HepG2 (cell line): Measurements from ENCODE around the gene LRP1B. TPM values are rescaled to one million over a fixed set of nuclear protein-coding genes. Genes with fewer than 3 reads are reported as not detected.

Experiments used
- ATAC-seq: fragments of 200-7000 bp; cut with Tn5 transposase; 3 replicates; pipeline ENCODE4 v1.9.1; 2020; ENCODE audit warnings: mild to moderate bottlenecking, moderate library complexity
- BruUV-seq: library from RNA; stranded (reverse); fragments of 400-500 nt; replicated peaks from 2 replicates; lab custom pipeline; 2021; lab: Mats Ljungman, UMichigan
- CTCF ChIA-PET: fragments of 300-600 bp; formaldehyde crosslinking; extraction: SDS; loops from one replicate; lab custom pipeline; 2021; ENCODE audit warnings: low total read pairs, inconsistent platforms, low intra/inter-chr PET ratio; lab: Yijun Ruan, JAX
- POLR2A ChIA-PET: fragments of 350-600 bp; sonication (Branson Sonifier 250); formaldehyde crosslinking; loops from one replicate; lab custom pipeline; 2020; ENCODE audit warnings: antibody characterized with exemption, inconsistent platforms; lab: Yijun Ruan, JAX
- DNase-seq: peaks from one replicate; pipeline ENCODE4 v3.0.0-alpha.2; 2015; ENCODE audit warnings: low spot score
- FAIRE-seq: peaks from 3 replicates; lab custom pipeline; 2011; peaks lifted over from hg19 to GRCh38; lab: Jason Lieb, UNC
- H2AFZ ChIP-seq: one replicate; pipeline ENCODE4 v1.6.1; 2011; ENCODE audit warnings: low read length, inconsistent platforms
- H3K27ac ChIP-seq: fragments of 300-600 bp; 3 replicates; pipeline ENCODE4 v1.8.0; 2011; ENCODE audit warnings: mixed run types, mild to moderate bottlenecking, mixed read lengths, low read length, inconsistent platforms; ENCODE audit not compliant: insufficient read depth; ENCODE audit errors: extremely low read length
- H3K27me3 ChIP-seq, 2 experiments: fragments of 200-600 bp in 1 of 2; 2 replicates in 1 of 2; 3 replicates in 1 of 2; pipeline versions ENCODE4 v1.6.0 to v1.8.0; 2011; ENCODE audit warnings: low read length in 2 of 2, mild to moderate bottlenecking in 2 of 2, moderate library complexity in 2 of 2, inconsistent platforms in 1 of 2; ENCODE audit not compliant: insufficient read depth in 2 of 2, control insufficient read depth in 1 of 2
- H3K36me3 ChIP-seq, 2 experiments: fragments of 200-600 bp in 1 of 2; replicated peaks in 1 of 2; 2 replicates in 1 of 2; 3 replicates in 1 of 2; pipeline versions ENCODE4 v1.5.1 to v1.8.0; 2011; ENCODE audit warnings: low read length in 2 of 2, inconsistent platforms in 1 of 2; ENCODE audit not compliant: insufficient read depth in 2 of 2, control insufficient read depth in 1 of 2
- H3K4me1 ChIP-seq: 2 replicates; pipeline ENCODE4 v1.5.1; 2012; ENCODE audit warnings: low read length, inconsistent platforms; ENCODE audit not compliant: insufficient read depth
- H3K4me2 ChIP-seq: 2 replicates; pipeline ENCODE4 v1.6.0; 2011; ENCODE audit warnings: low read depth, low read length, inconsistent platforms
- H3K4me3 ChIP-seq, 3 experiments: fragments of 200-600 bp in 1 of 3; sonication (generic), shearing (Covaris generic) in 1 of 3; replicated peaks in 1 of 3; 2 replicates each; pipeline ENCODE4 v1.5.1; 2011 to 2016; ENCODE audit warnings: low read length in 3 of 3, inconsistent platforms in 2 of 3, low read depth in 2 of 3, mild to moderate bottlenecking in 2 of 3, control low read depth in 1 of 3, mixed read lengths in 1 of 3; ENCODE audit not compliant: insufficient read depth in 1 of 3
- H3K79me2 ChIP-seq: one replicate; pipeline ENCODE4 v1.6.1; 2011; ENCODE audit warnings: low read length, inconsistent platforms; ENCODE audit not compliant: insufficient read depth
- H3K9ac ChIP-seq: 2 replicates; pipeline ENCODE4 v1.6.0; 2011; ENCODE audit warnings: mild to moderate bottlenecking, low read depth, low read length, inconsistent platforms; ENCODE audit not compliant: insufficient read depth
- H3K9me3 ChIP-seq: 2 replicates; pipeline ENCODE4 v1.5.1; 2012; ENCODE audit warnings: mild to moderate bottlenecking, low read length
- H4K20me1 ChIP-seq: 2 replicates; pipeline ENCODE4 v1.6.0; 2011; ENCODE audit warnings: inconsistent platforms, mild to moderate bottlenecking, low read length, moderate library complexity; ENCODE audit not compliant: insufficient read depth
- BRD4 ChIP-seq: sonication (generic); formaldehyde crosslinking; IDR thresholded peaks from 2 replicates; pipeline ENCODE4 v1.4.0; 2020; ENCODE audit warnings: missing genetic modification reagents
- HNF4G ChIP-seq, 2 experiments: sonication (generic) in 1 of 2; formaldehyde crosslinking in 1 of 2; IDR thresholded peaks; 2 replicates each; pipeline versions ENCODE4 v1.4.0 to v1.6.1; 2011 to 2020; ENCODE audit warnings: borderline replicate concordance in 2 of 2, low read depth in 2 of 2, mild to moderate bottlenecking in 2 of 2, low read length in 1 of 2, missing genetic modification reagents in 1 of 2, moderate library complexity in 1 of 2
- JUN ChIP-seq: sonication (generic); formaldehyde crosslinking; IDR thresholded peaks from 2 replicates; pipeline ENCODE4 v1.4.0; 2020; ENCODE audit warnings: mild to moderate bottlenecking, missing genetic modification reagents
- LRRFIP1 ChIP-seq: sonication (generic); formaldehyde crosslinking; conservative IDR thresholded peaks from 2 replicates; pipeline ENCODE4 v1.4.0; 2020; ENCODE audit warnings: missing genetic modification reagents
- MAFK ChIP-seq, 2 experiments: IDR thresholded peaks in 1 of 2; conservative IDR thresholded peaks in 1 of 2; 2 replicates each; pipeline ENCODE4 v1.6.1; 2011; ENCODE audit warnings: improper control_type of control experiment in 2 of 2, low read length in 2 of 2
- MAZ ChIP-seq, 2 experiments: sonication (generic) in 1 of 2; formaldehyde crosslinking in 1 of 2; IDR thresholded peaks; 2 replicates each; pipeline versions ENCODE4 v1.5.0 to v1.6.1; 2012 to 2020; ENCODE audit warnings: low read depth in 2 of 2, mild to moderate bottlenecking in 2 of 2, borderline replicate concordance in 1 of 2, improper control_type of control experiment in 1 of 2, low read length in 1 of 2, missing genetic modification reagents in 1 of 2, moderate library complexity in 1 of 2
- NFIB ChIP-seq: sonication (generic); formaldehyde crosslinking; IDR thresholded peaks from 2 replicates; pipeline ENCODE4 v1.9.0; 2021; ENCODE audit warnings: missing genetic modification reagents, mild to moderate bottlenecking, borderline replicate concordance
- NR2F1 ChIP-seq, 2 experiments: fragments of 450-650 bp in 1 of 2; formaldehyde crosslinking in 1 of 2; IDR thresholded peaks; 2 replicates each; pipeline versions ENCODE4 v1.5.0 to v1.6.1; 2016 to 2020; ENCODE audit warnings: mild to moderate bottlenecking in 1 of 2, missing compliant biosample characterization in 1 of 2, missing genetic modification reagents in 1 of 2, moderate library complexity in 1 of 2
- SNAI1 ChIP-seq: sonication (generic); formaldehyde crosslinking; IDR thresholded peaks from 2 replicates; pipeline ENCODE4 v1.5.0; 2020; ENCODE audit warnings: mild to moderate bottlenecking, missing genetic modification reagents, borderline replicate concordance
- ZNF253 ChIP-seq: sonication (generic); formaldehyde crosslinking; IDR thresholded peaks from 2 replicates; pipeline ENCODE4 v1.8.0; 2022; ENCODE audit warnings: mild to moderate bottlenecking, missing genetic modification reagents, borderline replicate concordance
- ZNF292 ChIP-seq: sonication (generic); formaldehyde crosslinking; IDR thresholded peaks from 2 replicates; pipeline ENCODE4 v1.8.1; 2022; ENCODE audit warnings: mild to moderate bottlenecking, low read depth, missing genetic modification reagents, borderline replicate concordance
- ZNF7 ChIP-seq: IDR thresholded peaks from 2 replicates; pipeline ENCODE4 v1.6.1; 2016; ENCODE audit warnings: missing biosample characterization, missing genetic modification reagents
- ZNF704 ChIP-seq: sonication (generic); formaldehyde crosslinking; IDR thresholded peaks from 2 replicates; pipeline ENCODE4 v1.8.1; 2023; ENCODE audit warnings: mild to moderate bottlenecking, inconsistent platforms, moderate library complexity, missing genetic modification reagents, borderline replicate concordance
- ZNF788 ChIP-seq: sonication (generic); formaldehyde crosslinking; IDR thresholded peaks from 2 replicates; pipeline ENCODE4 v1.5.0; 2020; ENCODE audit warnings: mild to moderate bottlenecking, missing genetic modification reagents, borderline replicate concordance
- ZSCAN5A ChIP-seq: sonication (generic); formaldehyde crosslinking; IDR thresholded peaks from 2 replicates; pipeline ENCODE4 v1.8.0; 2022; ENCODE audit warnings: mild to moderate bottlenecking, missing genetic modification reagents, borderline replicate concordance
- WGBS: methylation state at CpG from one replicate; pipeline ENCODE4 v1.1.6; 2017; ENCODE audit warnings: low lambda C conversion rate; 5-methylcytosine and 5-hydroxymethylcytosine counted together
- in situ Hi-C: cut with HindIII; loops from 2 replicates; pipeline ENCODE4 v1.10.0; 2017; ENCODE audit warnings: low pct_unique_long_range_greater_than_20kb; ENCODE audit not compliant: extremely low pct_ligation_motif_present
- intact Hi-C: fragments of 100-400 bp; cut with micrococcal nuclease; formaldehyde crosslinking; loops from one replicate; pipeline ENCODE4 v1.10.0; 2022; ENCODE audit not compliant: unreplicated experiment
- polyA plus RNA-seq, 8 experiments: library from polyadenylated mRNA; depleted of rRNA in 3 of 8; stranded (reverse) in 7 of 8; unstranded in 1 of 8; fragments of >200 nt; fragmentation: Illumina TruSeq in 4 of 8; extraction: Trizol in 4 of 8; gene quantifications; 2 replicates each; pipeline versions ENCODE4 v1.2.1 to v1.2.3, GENCODE V29; 2011 to 2016; ENCODE audit warnings: low read depth in 4 of 8, missing spikeins in 1 of 8, mixed read lengths in 1 of 8; ENCODE audit not compliant: insufficient read depth in 1 of 8
- total RNA-seq, 5 experiments: library from RNA; depleted of rRNA; stranded (reverse); fragments of >200 nt; fragmentation: Illumina TruSeq; extraction: Trizol; gene quantifications; 2 replicates each; pipeline ENCODE4 v1.2.3, GENCODE V29; 2016; ENCODE audit warnings: low read depth in 1 of 5

Gene LRP1B
- total and polyA plus RNA-seq, 2 of the 13 experiments (the other 11 are each of a cell fraction or from before 2014, with no cell fraction given), result 0.04 TPM; not detected in 1

GRCh38 chr2:140247451-140248195, 1883.2 kb downstream of the LRP1B start:
- Histone ChIP-seq H3K4me1 (no peaks in the 10 kb centered on the region), H3K9ac (no peak overlapping the region), H3K4me3 (no peak overlapping the region), H3K27ac (no peak overlapping the region), H3K36me3 (no peaks in the 10 kb centered on the region), H3K9me3 (no peaks in the 10 kb centered on the region), H3K4me2 (no peak overlapping the region), H2AFZ (no peak overlapping the region), H3K79me2 (no peaks in the 10 kb centered on the region), H4K20me1 (no peaks in the 10 kb centered on the region), H3K27me3 (no peaks in the 10 kb centered on the region; a peak in 1 of 5 replicates)
- TF ChIP-seq NFIB (CRISPR knock-in tag) (no peak), NR2F1 (CRISPR knock-in tag; IDR thresholded peaks at IDR 0.05) (no peak), ZSCAN5A (CRISPR knock-in tag) (no peak), BRD4 (CRISPR knock-in tag) (no peak), ZNF788 (CRISPR knock-in tag) (no peak), MAZ (IDR thresholded peaks at IDR 0.05; ENCODE audit: borderline replicate concordance, low read depth, low read length) (no peak), MAZ (CRISPR knock-in tag; IDR thresholded peaks at IDR 0.05; ENCODE audit: low read depth) (no peak), ZNF292 (no peak), LRRFIP1 (no peak), JUN (no peak), ZNF253 (CRISPR knock-in tag) (no peak), ZNF704 (CRISPR knock-in tag) (no peak), SNAI1 (CRISPR knock-in tag) (no peak), MAFK (conservative IDR thresholded peaks at IDR 0.05 in 1 of 2, IDR thresholded peaks at IDR 0.05 in 1 of 2; ENCODE audit: low read length in 2 of 2) (no peak), HNF4G (IDR thresholded peaks at IDR 0.05; ENCODE audit: borderline replicate concordance, low read depth, low read length) (no peak), HNF4G (CRISPR knock-in tag; IDR thresholded peaks at IDR 0.05; ENCODE audit: borderline replicate concordance, low read depth) (no peak), ZNF7 (CRISPR knock-in tag) (no peak)
- FAIRE-seq (no peak), ATAC-seq (no peak), DNase-seq (no peak)
- intact Hi-C loops (no loop called here), in situ Hi-C loops (no loop called here)
- ChIA-PET POLR2A (no interaction called here), CTCF (no interaction called here)
- WGBS, result under 1% methylated on average over 4 of the region's 4 CpGs
- no TSS peak for BruUV-seq
